ENCODE results near the gene CCDC126. TPM values are rescaled to one million over a fixed set of nuclear protein-coding genes. Genes with fewer than 3 reads are reported as not detected.

The CCDC126 gene
- total and polyA plus RNA-seq, 10 of the 15 experiments (the other 5 are each of a cell fraction or from before 2014, with no cell fraction given): 10.9 to 49.9 (median 24.1) TPM

DNA sequence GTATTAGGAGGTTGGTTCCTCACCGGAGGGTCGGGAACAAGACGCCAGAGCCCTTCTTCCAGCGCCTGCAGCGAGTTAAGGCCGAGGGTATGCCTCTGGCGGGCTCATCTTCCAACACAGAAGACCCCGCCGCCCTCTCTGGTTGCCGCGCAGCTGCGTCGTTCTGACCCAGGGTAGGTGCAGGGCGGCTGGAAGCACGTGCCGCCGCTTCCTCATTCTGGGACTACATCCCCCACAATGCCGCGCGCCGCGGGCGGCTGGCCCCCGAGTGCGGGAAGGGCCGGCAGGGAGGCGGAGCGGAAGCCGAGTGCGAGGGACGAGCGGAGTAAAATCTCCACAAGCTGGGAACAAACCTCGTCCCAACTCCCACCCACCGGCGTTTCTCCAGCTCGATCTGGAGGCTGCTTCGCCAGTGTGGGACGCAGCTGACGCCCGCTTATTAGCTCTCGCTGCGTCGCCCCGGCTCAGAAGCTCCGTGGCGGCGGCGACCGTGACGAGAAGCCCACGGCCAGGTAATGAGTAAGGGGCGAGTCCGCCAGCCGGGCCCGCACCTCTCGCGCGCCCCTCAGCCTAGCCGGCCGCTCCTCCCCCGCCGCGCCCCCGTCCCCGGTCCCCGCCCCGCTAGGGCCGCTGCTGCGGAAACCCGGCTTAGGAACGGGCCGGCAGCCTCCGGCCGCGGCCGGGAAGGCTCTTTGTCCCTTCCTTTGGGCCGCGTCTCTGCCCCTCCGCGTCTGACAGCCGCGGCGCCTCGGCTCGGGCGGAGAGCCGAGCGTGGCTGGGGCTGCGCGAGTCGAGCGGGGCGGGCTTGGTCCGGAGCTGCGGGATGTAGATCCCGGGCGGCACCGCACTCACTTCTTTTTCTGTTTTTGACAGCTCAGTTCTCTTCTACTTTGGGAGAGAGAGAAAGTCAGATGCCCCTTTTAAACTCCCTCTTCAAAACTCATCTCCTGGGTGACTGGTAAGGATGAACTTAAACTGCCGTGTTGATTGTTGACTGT is at the start of gene CCDC126 (continued):
- peak; percentile 66 for TF ChIP-seq CHD2 (IDR thresholded peaks at IDR 0.05; ENCODE audit: borderline replicate concordance, low read depth, low read length)
- TF ChIP-seq E2F4 (IDR thresholded peaks at IDR 0.05; ENCODE audit: low read depth, low read length): no peak
- peak; percentile 61 for TF ChIP-seq YY1 (IDR thresholded peaks at IDR 0.05; ENCODE audit: low read depth, low read length)
- peak; percentile 58; the same call in 1 of the 2 replicates for TF ChIP-seq NR2F1 (conservative IDR thresholded peaks at IDR 0.05)
- TF ChIP-seq NRF1 (conservative IDR thresholded peaks at IDR 0.05; ENCODE audit: low read depth, low read length): 0 out of 2 replicates have a peak, but pooled peaks have one; percentile 11
- TF ChIP-seq TAF1 (IDR thresholded peaks at IDR 0.05; ENCODE audit: borderline replicate concordance, low read depth, low read length): peak; percentile 50; the same call in 1 of the 2 replicates
- peak; percentile 71; the same call in 1 of the 2 replicates for TF ChIP-seq RAD51 (IDR thresholded peaks at IDR 0.05)
- TF ChIP-seq, protein P1, sequence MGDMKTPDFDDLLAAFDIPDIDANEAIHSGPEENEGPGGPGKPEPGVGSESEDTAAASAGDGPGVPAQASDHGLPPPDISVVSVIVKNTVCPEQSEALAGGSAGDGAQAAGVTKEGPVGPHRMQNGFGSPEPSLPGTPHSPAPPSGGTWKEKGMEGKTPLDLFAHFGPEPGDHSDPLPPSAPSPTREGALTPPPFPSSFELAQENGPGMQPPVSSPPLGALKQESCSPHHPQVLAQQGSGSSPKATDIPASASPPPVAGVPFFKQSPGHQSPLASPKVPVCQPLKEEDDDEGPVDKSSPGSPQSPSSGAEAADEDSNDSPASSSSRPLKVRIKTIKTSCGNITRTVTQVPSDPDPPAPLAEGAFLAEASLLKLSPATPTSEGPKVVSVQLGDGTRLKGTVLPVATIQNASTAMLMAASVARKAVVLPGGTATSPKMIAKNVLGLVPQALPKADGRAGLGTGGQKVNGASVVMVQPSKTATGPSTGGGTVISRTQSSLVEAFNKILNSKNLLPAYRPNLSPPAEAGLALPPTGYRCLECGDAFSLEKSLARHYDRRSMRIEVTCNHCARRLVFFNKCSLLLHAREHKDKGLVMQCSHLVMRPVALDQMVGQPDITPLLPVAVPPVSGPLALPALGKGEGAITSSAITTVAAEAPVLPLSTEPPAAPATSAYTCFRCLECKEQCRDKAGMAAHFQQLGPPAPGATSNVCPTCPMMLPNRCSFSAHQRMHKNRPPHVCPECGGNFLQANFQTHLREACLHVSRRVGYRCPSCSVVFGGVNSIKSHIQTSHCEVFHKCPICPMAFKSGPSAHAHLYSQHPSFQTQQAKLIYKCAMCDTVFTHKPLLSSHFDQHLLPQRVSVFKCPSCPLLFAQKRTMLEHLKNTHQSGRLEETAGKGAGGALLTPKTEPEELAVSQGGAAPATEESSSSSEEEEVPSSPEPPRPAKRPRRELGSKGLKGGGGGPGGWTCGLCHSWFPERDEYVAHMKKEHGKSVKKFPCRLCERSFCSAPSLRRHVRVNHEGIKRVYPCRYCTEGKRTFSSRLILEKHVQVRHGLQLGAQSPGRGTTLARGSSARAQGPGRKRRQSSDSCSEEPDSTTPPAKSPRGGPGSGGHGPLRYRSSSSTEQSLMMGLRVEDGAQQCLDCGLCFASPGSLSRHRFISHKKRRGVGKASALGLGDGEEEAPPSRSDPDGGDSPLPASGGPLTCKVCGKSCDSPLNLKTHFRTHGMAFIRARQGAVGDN (IDR thresholded peaks at IDR 0.05): peak; percentile 84
- TF ChIP-seq USF1 (IDR thresholded peaks at IDR 0.05; ENCODE audit: borderline replicate concordance, extremely low read length, insufficient read depth, low read depth, low read length): peak; percentile 85
- TF ChIP-seq, protein P2, sequence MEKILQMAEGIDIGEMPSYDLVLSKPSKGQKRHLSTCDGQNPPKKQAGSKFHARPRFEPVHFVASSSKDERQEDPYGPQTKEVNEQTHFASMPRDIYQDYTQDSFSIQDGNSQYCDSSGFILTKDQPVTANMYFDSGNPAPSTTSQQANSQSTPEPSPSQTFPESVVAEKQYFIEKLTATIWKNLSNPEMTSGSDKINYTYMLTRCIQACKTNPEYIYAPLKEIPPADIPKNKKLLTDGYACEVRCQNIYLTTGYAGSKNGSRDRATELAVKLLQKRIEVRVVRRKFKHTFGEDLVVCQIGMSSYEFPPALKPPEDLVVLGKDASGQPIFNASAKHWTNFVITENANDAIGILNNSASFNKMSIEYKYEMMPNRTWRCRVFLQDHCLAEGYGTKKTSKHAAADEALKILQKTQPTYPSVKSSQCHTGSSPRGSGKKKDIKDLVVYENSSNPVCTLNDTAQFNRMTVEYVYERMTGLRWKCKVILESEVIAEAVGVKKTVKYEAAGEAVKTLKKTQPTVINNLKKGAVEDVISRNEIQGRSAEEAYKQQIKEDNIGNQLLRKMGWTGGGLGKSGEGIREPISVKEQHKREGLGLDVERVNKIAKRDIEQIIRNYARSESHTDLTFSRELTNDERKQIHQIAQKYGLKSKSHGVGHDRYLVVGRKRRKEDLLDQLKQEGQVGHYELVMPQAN (conservative IDR thresholded peaks at IDR 0.05): peak; percentile 49; the same call in 1 of the 2 replicates
- TF ChIP-seq IKZF1 (conservative IDR thresholded peaks at IDR 0.05): peak; percentile 94
- TF ChIP-seq NR2C1 (IDR thresholded peaks at IDR 0.05): peak; percentile 49; the same call in 1 of the 2 replicates
- TF ChIP-seq MYC (IDR thresholded peaks at IDR 0.05; ENCODE audit: insufficient read depth, insufficient read length, insufficient replicate concordance, low read length, severe bottlenecking): peak; percentile 21
- TF ChIP-seq HCFC1 (IDR thresholded peaks at IDR 0.05; ENCODE audit: low read length): peak; percentile 88
- TF ChIP-seq BCL3 (IDR thresholded peaks at IDR 0.05; ENCODE audit: borderline replicate concordance, insufficient read depth, low read depth, low read length, poor library complexity, severe bottlenecking): no peak
- no peak for TF ChIP-seq HDAC6 (IDR thresholded peaks at IDR 0.05; ENCODE audit: unreplicated experiment)
